ENCODE results near the gene UGT3A2.

Gene UGT3A2

DNA sequence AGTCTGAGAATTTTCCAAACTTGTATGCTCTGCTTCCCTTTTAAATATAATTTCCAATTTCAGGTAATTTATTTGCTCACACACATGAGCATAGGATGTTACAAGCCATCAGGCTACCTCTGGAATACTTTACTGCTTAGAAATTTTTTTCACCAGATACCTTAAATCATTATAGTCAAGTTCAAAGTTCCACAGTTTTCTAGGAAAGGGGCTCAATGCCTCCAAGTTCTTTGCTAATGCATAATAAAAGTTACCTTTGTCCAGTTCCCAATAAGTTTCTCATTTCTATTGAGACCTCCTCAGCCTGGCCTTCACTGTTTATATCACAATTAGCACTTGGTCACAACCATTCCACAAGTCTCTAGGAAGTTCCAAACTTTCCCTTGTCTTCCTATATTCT is 59.3 kb downstream of the UGT3A2 start:
- no peak for DNase-seq (ENCODE audit: low read depth, low spot score)

- no peak for DNase-seq (ENCODE audit: low read depth, low spot score)
Observed at GRCh38 chr5:36006163-36006562, 60.5 kb downstream of the UGT3A2 start.

DNA sequence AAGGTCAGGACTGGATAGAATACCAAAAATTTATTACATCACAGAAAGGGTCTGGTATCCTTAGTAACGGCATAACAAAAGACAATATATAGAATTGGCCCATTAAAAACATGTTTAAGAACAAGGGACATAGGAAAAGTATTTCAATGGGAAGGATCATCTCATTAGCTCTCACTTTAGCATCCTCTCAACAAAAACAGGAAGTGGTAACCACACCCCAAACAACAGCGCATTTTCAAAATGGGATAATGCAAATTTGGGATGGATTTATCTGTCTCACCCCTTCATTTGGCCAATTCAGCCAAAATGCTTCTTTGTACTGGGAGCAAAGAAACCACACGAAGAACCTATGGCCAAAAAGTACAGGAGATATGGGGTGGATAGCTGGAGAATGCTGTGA is 65.7 kb downstream of the UGT3A2 start:
- DNase-seq (ENCODE audit: low read depth, low spot score) = no peak

DNA sequence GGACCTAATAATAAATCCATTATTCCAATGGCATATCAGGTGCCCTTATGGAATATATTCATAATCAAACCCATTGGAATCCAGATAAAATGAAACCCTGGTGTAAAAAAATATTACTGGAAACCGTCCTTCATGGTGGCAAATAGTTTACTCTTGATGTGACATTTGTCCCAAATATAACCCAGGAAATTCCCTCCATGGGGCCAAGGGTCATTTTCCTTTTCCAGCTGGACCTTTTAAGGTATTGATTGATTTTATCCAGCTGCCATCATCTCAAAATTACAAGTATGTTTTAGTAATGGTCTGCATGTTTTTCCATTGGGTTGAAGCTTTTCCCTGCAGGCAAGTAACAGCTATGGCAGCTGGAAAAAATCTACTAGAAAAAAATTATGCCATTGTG is 67.1 kb downstream of the UGT3A2 start:
- no peak for DNase-seq (ENCODE audit: low read depth, low spot score)

DNA sequence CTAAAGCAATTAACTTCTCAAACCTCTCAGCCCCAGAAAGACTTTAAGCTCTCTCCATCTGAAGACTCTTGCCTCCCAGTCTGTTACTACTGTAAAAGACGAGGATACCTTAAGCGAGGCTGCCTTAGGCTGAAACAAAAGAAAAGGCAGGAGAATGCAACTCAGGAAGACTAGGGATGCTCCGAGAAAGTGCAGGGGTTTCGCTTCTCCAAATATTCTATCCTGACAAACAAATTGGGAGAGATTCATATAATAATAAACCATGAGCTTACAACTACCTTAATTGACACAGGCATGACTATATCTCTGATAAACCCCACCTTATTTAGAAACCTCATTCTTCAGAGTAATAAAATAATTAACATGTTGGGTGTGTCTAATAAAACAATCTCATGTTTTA is 70.6 kb downstream of the UGT3A2 start:
- no peak for DNase-seq (ENCODE audit: low read depth, low spot score)

DNA sequence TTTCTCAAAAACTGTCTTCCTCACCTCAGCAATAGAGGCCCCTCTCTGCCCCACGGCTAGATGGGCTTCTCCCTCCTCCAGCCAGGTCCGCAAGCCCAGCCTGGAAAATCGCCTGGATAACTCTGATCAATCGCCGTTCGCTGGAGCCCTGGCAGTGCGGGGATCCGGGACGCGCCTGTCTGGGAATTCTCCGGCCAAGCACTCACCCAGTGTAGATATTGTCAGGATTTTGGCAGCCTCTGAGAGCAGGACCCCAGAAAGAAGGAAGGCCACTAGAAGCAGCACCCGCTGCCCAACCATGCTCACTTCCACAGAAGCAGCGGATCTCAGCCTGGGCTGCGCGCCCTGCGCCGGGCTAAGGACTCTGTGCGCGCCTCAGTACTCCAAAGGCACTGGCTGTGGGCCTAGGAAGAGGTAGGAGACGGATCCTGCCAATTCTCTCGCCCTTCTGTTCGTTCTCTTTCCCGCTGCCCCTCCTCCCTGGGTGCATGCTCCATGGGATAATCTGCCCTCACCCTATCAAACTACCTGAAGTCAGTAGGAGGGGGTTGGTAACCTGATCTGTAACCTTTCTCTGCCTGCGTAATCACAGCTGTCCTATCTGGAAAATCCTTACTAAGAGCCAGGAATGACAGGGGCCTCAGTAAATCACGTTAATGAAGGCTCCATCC is 75.6 kb downstream of the UGT3A2 start, which contains the start of gene UGT3A1:
UGT3A1 (minus strand) TSS at position 450 of the 671 bp plus-strand sequence; CDS start at position 300, 150 bp downstream.
- no peak for DNase-seq (ENCODE audit: low read depth, low spot score)

DNA sequence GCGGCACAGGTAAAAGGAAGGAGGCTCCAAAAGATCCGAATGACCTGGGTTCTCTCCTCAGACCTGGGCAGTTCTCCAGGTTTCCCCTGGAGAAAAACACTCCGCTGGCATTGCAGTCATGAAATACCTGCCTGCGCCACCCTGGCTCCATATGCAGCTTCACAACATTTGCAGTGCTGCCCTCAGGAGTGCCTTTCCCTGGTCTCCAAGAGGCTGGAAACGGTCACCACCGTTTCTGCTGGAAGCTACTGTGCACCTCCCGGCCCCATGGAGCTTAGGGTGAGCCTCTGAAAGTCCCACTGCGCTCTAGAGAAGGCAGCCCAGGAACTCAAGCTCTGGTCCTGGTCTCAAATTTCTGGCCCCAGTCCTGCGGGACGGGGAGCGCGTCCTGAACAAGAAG is 76.2 kb downstream of the UGT3A2 start:
- DNase-seq (ENCODE audit: low read depth, low spot score) = no peak

- no peak for DNase-seq (ENCODE audit: low read depth, low spot score)
Observed at GRCh38 chr5:35988529-35988928, 78.2 kb downstream of the UGT3A2 start.

GRCh38 chr5:35987776-35988175 is 78.9 kb downstream of the UGT3A2 start:
- DNase-seq (ENCODE audit: low read depth, low spot score) = no peak

All from activated CD4-positive, CD25-positive, alpha-beta regulatory T cell treated with anti-CD3 and anti-CD28 coated beads, Interleukin-2, amount 50 U/mL, for 16 hours (primary cell).